Gastroesophageal sphincter (tissue), 3 donors: ENCODE measurements around the gene UBAP1L.

ENCODE experiments used
- POLR2AphosphoS5 ChIP-seq: sonication (generic); formaldehyde crosslinking; IDR thresholded peaks from one replicate; pipeline ENCODE4 v1.6.1; 2017; ENCODE audit warnings: antibody characterized with exemption
- TF ChIP-seq, protein P1 (sequence below), 4 experiments: fragments of 200-600 bp in 2 of 4; fragments of 450-650 bp in 2 of 4; sonication (generic) in 1 of 4; IDR thresholded peaks; one replicate each; pipeline ENCODE4 v1.5.1; 2017 to 2019; ENCODE audit warnings: antibody characterized with exemption in 4 of 4, mild to moderate bottlenecking in 2 of 4, moderate library complexity in 2 of 4

DNA sequence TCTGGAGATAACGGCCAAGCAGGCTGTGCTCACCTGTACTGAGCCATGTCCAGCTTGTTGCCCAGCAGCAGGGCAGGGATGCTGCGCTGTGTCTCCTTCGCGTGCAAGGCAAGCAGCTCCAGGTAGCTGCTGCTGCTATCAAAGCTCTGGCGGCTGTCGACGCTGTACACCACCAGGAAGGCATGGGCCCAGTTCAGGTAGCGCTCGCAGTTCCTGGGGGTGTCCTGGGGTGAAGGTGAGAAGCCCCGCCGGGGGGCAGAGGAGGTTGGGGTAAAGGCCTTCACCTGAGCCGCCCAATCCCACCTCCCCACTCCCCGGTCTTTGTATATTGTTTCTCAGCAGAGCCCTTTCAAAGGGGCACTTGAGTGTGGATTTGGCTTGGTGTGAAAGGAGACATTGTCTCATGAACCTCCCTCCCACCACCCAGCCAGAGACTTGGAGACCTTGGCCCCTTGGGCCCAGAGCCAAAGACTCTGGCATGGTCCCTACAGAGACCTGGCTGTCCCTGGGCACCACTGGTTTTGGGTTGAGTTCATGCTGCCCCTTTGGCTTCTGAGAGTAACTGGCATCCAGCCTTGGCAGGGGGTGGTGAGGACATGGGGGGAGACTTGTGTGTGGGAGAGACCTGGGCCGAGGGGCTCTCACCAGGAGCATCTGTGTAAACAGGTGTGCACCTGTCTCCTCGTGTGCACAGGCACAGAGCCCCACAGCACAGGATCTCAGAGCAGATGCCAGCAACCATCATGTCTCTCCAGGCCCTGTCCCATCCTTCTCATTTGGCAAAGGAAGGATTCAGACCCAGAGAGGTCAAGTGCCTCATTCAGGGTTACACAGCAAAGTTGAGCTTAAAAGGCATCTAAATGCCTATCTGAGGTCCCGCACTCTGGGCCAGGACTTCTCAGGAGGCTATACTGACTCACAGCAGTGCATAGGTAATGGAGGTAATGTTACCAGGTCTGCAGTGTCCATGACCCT, 56.3 kb downstream of the UBAP1L start:
- no peak for TF ChIP-seq POLR2AphosphoS5
- TF ChIP-seq, protein P1, sequence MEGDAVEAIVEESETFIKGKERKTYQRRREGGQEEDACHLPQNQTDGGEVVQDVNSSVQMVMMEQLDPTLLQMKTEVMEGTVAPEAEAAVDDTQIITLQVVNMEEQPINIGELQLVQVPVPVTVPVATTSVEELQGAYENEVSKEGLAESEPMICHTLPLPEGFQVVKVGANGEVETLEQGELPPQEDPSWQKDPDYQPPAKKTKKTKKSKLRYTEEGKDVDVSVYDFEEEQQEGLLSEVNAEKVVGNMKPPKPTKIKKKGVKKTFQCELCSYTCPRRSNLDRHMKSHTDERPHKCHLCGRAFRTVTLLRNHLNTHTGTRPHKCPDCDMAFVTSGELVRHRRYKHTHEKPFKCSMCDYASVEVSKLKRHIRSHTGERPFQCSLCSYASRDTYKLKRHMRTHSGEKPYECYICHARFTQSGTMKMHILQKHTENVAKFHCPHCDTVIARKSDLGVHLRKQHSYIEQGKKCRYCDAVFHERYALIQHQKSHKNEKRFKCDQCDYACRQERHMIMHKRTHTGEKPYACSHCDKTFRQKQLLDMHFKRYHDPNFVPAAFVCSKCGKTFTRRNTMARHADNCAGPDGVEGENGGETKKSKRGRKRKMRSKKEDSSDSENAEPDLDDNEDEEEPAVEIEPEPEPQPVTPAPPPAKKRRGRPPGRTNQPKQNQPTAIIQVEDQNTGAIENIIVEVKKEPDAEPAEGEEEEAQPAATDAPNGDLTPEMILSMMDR (IDR thresholded peaks at IDR 0.05), result no peak
